NCI-H526 treated with DMSO at 0.1 percent for 48 hours (cell line): ENCODE results near the gene PLA2G4E.

Experiments used
- DNase-seq: peaks from one replicate; lab custom pipeline; 2025; lab: John Stamatoyannopoulos, UW

PLA2G4E gene

GRCh38 chr15:41978534-41978933 lies 42.3 kb downstream of the PLA2G4E start:
- no peak for DNase-seq

- no peak for DNase-seq
Observed at GRCh38 chr15:41977757-41978383, 43.0 kb downstream of the PLA2G4E start.

GRCh38 chr15:41975669-41976068 lies 45.2 kb downstream of the PLA2G4E start:
- no peak for DNase-seq

- DNase-seq, result no peak
Observed at GRCh38 chr15:41974041-41974440, 46.8 kb downstream of the PLA2G4E start.

- DNase-seq, result peak; percentile 97
Observed at GRCh38 chr15:41972253-41973242, 48.3 kb downstream of the PLA2G4E start, which contains the start of gene EHD4. Gene EHD4 (minus strand): TSS chr15:41972557. CDS start chr15:41972494, 63 bp downstream.

- no peak for DNase-seq
Observed at GRCh38 chr15:41971895-41972252, 49.0 kb downstream of the PLA2G4E start.

GRCh38 chr15:41971089-41971894 lies 49.5 kb downstream of the PLA2G4E start:
- peak; percentile 67 for DNase-seq

GRCh38 chr15:41970456-41970855 lies 50.4 kb downstream of the PLA2G4E start:
- DNase-seq, result no peak

- no peak for DNase-seq
Observed at GRCh38 chr15:41969851-41970431, 50.9 kb downstream of the PLA2G4E start.

GRCh38 chr15:41968701-41969100 lies 52.1 kb downstream of the PLA2G4E start:
- DNase-seq, result no peak

GRCh38 chr15:41967506-41968206 lies 53.2 kb downstream of the PLA2G4E start:
- no peak for DNase-seq

- no peak for DNase-seq
Observed at GRCh38 chr15:41966920-41967465, 53.8 kb downstream of the PLA2G4E start.

- no peak for DNase-seq
Observed at GRCh38 chr15:41966414-41966812, 54.4 kb downstream of the PLA2G4E start.

- DNase-seq, result no peak
Observed at GRCh38 chr15:41965441-41966413, 55.1 kb downstream of the PLA2G4E start.

- DNase-seq, result no peak
Observed at GRCh38 chr15:41961595-41962202, 59.1 kb downstream of the PLA2G4E start.

GRCh38 chr15:41961001-41961518 lies 59.8 kb downstream of the PLA2G4E start:
- DNase-seq, result no peak

GRCh38 chr15:41958002-41958420 lies 62.8 kb downstream of the PLA2G4E start:
- no peak for DNase-seq

GRCh38 chr15:41957021-41957897 lies 63.6 kb downstream of the PLA2G4E start:
- DNase-seq, result no peak
